Right atrium auricular region (tissue), 2 donors: Measurements from ENCODE around the gene SH3TC1. TPM values are rescaled to one million over a fixed set of nuclear protein-coding genes. Genes with fewer than 3 reads are reported as not detected.

Experiments used
- DNase-seq: peaks from one replicate; pipeline ENCODE4 v3.0.0-alpha.2; 2019; ENCODE audit warnings: low spot score
- H3K27ac ChIP-seq, 2 donors: fragments of 200-600 bp; sonication (generic); 1 replicate in 1 of 2; 2 replicates in 1 of 2; pipeline ENCODE4 v1.5.1; 2016 to 2019
- H3K27me3 ChIP-seq, 2 donors: fragments of 200-600 bp; sonication (generic); one replicate each; pipeline versions ENCODE4 v1.5.1 to v1.6.0; 2017 to 2019
- H3K36me3 ChIP-seq: fragments of 200-600 bp; sonication (generic); one replicate; pipeline ENCODE4 v1.5.1; 2016
- H3K4me1 ChIP-seq, 2 donors: fragments of 200-600 bp; sonication (generic); one replicate each; pipeline versions ENCODE4 v1.5.1 to v1.6.0; 2017 to 2019
- H3K4me3 ChIP-seq, 2 donors: fragments of 200-600 bp; sonication (generic); 1 replicate in 1 of 2; 2 replicates in 1 of 2; pipeline ENCODE4 v1.5.1; 2017 to 2019; ENCODE audit warnings: mild to moderate bottlenecking in 1 of 2, moderate library complexity in 1 of 2
- H3K9me3 ChIP-seq, 2 donors: fragments of 200-600 bp; sonication (generic); one replicate each; pipeline ENCODE4 v1.5.1; 2019
- total RNA-seq, 2 donors: library from RNA; depleted of rRNA; stranded (reverse); fragments of >200 nt; gene quantifications; one replicate each; pipeline ENCODE4 v1.1.0, GENCODE V29; 2016
- TF ChIP-seq, protein P1 (sequence below), 2 donors: fragments of 200-600 bp; sonication (generic); IDR thresholded peaks; one replicate each; pipeline ENCODE4 v1.5.1; 2019; ENCODE audit warnings: antibody characterized with exemption in 2 of 2

SH3TC1 gene
- total RNA-seq, 2 donors from 2014 or later: 8.9 to 13.9 TPM

- DNase-seq: no peak
- no peaks in the 10 kb centered on the region for H3K36me3 ChIP-seq
- H3K27me3 ChIP-seq: no peaks in the 10 kb centered on the region
- H3K27ac ChIP-seq: no peak overlapping the region
- H3K9me3 ChIP-seq: no peaks in the 10 kb centered on the region
- H3K4me1 ChIP-seq: peaks cover 0 to 63% of the 10 kb centered on the region in 2 donors
- H3K4me3 ChIP-seq: no peak overlapping the region
- TF ChIP-seq, protein P1, sequence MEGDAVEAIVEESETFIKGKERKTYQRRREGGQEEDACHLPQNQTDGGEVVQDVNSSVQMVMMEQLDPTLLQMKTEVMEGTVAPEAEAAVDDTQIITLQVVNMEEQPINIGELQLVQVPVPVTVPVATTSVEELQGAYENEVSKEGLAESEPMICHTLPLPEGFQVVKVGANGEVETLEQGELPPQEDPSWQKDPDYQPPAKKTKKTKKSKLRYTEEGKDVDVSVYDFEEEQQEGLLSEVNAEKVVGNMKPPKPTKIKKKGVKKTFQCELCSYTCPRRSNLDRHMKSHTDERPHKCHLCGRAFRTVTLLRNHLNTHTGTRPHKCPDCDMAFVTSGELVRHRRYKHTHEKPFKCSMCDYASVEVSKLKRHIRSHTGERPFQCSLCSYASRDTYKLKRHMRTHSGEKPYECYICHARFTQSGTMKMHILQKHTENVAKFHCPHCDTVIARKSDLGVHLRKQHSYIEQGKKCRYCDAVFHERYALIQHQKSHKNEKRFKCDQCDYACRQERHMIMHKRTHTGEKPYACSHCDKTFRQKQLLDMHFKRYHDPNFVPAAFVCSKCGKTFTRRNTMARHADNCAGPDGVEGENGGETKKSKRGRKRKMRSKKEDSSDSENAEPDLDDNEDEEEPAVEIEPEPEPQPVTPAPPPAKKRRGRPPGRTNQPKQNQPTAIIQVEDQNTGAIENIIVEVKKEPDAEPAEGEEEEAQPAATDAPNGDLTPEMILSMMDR (IDR thresholded peaks at IDR 0.05): no peak
These were observed 80.4 kb downstream of the SH3TC1 start for GRCh38 chr4:8279321-8280157.

DNA sequence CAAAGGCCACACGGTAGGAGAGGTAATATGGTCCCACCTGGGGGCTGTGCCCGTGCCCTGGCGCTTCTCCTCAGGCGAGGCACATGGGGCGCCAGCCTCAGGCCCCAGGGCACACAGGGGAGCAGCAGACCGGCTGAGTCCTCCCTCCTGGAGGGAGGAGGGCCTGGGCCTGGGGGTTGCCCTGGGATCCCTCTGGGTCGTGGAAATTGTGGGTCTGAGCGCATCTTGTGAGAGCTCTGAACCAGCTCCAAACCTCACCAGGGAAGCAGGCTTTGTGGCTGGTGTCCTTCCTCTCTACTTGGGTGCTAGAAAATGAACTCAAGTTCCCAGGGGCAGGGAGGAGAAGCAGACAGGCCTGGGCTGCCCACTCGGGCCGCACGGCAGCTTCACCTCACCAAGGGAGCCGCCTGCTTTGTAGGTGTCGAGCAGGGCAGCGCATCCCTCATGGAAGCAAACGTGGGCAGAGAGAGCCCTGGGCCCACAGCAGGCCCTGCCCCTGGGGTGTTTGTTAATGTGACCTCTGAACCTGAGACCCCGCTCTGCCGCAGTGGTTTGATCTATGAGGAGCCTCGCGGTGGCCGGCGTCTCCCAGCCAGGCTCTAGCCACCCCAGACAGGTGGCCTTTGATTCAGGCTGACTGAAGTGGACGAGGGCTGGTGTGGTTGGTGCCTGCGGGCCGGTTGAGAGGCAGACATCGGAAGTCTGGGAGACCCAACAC lies 81.2 kb downstream of the SH3TC1 start:
- peaks cover 0 to 58% of the 10 kb centered on the region in 2 donors for H3K4me1 ChIP-seq
- H3K36me3 ChIP-seq: no peaks in the 10 kb centered on the region
- no peak for DNase-seq
- H3K27me3 ChIP-seq: no peaks in the 10 kb centered on the region
- H3K4me3 ChIP-seq: no peak overlapping the region
- no peaks in the 10 kb centered on the region for H3K9me3 ChIP-seq
- H3K27ac ChIP-seq: peak overlapping the region; percentile 42 to 61
- TF ChIP-seq, protein P1 (IDR thresholded peaks at IDR 0.05): no peak

DNA sequence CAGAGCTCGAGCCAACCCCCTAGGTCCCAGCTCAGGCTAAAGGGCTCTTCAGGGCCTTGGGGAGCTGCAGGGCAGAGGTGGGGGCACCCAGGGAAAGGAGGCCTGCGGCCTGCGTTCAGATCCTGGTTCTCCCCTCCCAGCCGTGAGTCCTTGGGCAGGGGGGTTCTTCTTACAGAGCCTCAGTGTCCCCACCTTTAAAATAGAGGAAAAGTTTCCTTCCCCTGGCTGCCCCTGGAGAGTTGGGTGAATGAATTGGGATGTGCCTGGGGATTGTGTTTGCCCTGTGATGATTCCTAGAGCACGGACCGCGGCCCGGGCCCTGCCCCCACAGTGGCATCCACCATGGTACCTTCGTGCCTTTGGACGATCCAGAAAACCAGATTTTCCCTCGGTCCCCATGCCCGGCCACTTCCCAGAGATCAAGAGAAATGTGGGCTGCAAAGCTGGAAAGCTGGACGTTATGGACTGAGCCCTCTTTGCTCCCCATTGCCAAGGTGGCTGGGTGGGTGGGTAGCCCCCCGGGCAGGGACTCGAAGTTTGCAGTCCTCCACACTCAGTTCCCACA lies 81.9 kb downstream of the SH3TC1 start:
- H3K4me3 ChIP-seq: no peak overlapping the region
- no peak for DNase-seq
- no peaks in the 10 kb centered on the region for H3K9me3 ChIP-seq
- no peaks in the 10 kb centered on the region for H3K27me3 ChIP-seq
- no peaks in the 10 kb centered on the region for H3K36me3 ChIP-seq
- peak overlapping the region; percentile 54 to 61 for H3K27ac ChIP-seq
- TF ChIP-seq, protein P1 (IDR thresholded peaks at IDR 0.05): no peak
- peaks cover 0 to 58% of the 10 kb centered on the region in 2 donors for H3K4me1 ChIP-seq

DNA sequence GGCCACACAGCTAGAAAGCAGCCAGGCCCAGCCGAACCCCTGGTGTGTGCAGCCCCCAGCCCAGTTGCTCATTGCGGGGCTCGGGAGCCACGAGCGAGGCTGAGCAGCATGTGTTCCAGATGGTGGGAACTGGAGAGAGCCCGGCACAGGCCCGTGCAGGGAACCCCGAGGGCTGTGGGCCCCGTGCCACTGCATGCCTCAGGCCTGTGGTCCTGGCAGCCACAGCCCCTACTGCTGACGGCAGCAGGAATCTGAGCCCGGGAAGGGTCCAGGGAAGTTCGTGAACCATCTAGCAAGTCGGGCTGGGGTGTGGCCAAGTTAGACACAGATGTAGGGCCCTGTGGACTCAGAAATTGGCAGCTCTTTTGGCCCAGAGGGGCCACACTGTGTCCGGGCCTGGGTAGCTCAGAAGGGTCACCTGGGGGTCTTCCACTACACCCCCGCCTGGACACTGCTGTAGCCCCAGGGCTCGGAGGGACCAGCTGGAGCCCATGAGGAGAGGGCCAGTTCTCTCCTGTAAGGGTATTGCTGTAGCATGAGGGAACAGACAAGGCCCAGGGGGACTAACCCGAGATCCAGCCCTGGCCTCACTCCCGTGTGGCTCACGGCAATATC lies 82.5 kb downstream of the SH3TC1 start:
- peak; percentile 86 for DNase-seq
- H3K9me3 ChIP-seq: no peaks in the 10 kb centered on the region
- H3K4me1 ChIP-seq: peaks cover 0 to 54% of the 10 kb centered on the region in 2 donors
- no peaks in the 10 kb centered on the region for H3K27me3 ChIP-seq
- TF ChIP-seq, protein P1 (IDR thresholded peaks at IDR 0.05): no peak
- no peaks in the 10 kb centered on the region for H3K36me3 ChIP-seq
- no peak overlapping the region for H3K4me3 ChIP-seq
- peak overlapping the region; percentile 54 to 61 for H3K27ac ChIP-seq

- TF ChIP-seq, protein P1 (IDR thresholded peaks at IDR 0.05): no peak
- no peak for DNase-seq
- H3K27ac ChIP-seq: peak overlapping the region; percentile 54 to 61
- no peaks in the 10 kb centered on the region for H3K36me3 ChIP-seq
- peaks cover 0 to 50% of the 10 kb centered on the region in 2 donors for H3K4me1 ChIP-seq
- H3K4me3 ChIP-seq: no peak overlapping the region
- H3K9me3 ChIP-seq: no peaks in the 10 kb centered on the region
- no peaks in the 10 kb centered on the region for H3K27me3 ChIP-seq
These were observed 83.1 kb downstream of the SH3TC1 start for GRCh38 chr4:8282134-8282641.
